SK-N-MC (cell line): ENCODE results near the gene UNC5CL.

Experiments
- EZH2 ChIP-seq: fragments of 200-600 bp; sonication (generic); IDR thresholded peaks from one replicate; pipeline ENCODE4 v1.6.1; 2017; ENCODE audit warnings: antibody characterized with exemption
- POLR2AphosphoS5 ChIP-seq: IDR thresholded peaks from 2 replicates; pipeline ENCODE4 v1.6.1; 2012; ENCODE audit warnings: mild to moderate bottlenecking, low read depth, low read length, borderline replicate concordance

- no peak for TF ChIP-seq EZH2
- no peak for TF ChIP-seq POLR2AphosphoS5
Observed at GRCh38 chr6:40996591-40997233, 42.3 kb downstream of the UNC5CL start.
